TTC549 (cell line): ENCODE results near the gene IRAK2.
A peak's percentile ranks its signal among the peaks of the same experiment; 100 is the strongest.

Source experiments
- FAIRE-seq: peaks from 2 replicates; lab custom pipeline; 2012; peaks lifted over from hg19 to GRCh38; lab: Jason Lieb, UNC

IRAK2 gene

DNA sequence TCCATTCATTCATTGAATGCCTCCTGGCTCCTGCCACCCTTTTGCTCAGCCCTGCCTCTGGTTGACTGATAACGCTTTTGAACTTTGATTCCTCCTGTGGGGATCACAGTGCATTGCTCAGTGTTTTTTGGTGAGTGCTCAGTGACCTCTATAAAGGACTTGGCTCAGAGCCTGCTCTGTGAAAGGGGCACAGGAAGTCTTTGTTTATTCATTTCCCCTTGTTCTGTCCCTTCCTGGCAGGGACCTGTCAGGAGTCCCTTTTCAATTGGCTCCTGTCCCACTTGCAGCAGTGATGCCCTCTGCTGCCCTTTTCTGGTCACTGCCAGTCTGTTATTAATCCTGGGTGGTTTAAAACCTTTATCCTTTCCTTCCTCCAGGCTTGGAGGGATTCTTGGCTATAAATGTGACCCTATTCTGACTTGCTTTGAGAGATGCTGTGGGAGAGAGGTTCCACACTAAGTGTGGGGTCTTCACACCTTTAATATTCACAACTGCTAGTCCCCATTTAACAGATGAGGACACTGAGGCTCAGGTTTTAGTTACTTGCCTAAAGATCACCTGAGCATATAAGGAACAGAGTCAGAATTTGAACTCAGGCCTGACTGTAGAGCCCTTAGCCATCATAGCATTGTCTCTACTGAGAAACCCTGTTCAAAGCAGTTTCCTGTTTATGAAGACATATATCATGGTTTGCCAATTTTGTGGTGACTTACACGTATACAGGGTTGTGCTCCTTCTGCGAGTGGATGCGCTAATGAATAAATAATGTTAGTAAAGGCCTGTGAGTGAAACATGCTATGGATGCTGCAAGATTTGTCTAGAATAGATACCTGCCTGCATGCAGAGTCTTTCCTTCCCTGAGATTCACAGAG lies 60.3 kb downstream of the IRAK2 start:
- no peak for FAIRE-seq

DNA sequence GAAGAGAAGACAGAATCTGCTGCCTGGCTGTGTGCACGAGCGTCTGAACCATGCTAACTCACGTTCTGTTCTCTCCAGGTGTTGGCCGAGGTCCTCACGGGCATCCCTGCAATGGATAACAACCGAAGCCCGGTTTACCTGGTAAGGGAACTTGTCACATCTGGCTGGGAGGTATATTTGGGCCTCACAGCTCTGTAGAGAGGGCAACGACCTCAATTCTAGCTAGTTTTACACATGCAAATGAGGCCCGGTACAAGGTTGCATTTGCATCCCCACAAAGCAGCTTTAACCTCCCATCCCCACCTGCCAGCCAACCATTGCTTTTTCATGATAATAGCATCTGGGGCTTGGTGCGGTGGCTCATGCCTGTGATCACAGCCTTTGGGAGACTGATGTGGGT lies 61.6 kb downstream of the IRAK2 start:
- no peak for FAIRE-seq

DNA sequence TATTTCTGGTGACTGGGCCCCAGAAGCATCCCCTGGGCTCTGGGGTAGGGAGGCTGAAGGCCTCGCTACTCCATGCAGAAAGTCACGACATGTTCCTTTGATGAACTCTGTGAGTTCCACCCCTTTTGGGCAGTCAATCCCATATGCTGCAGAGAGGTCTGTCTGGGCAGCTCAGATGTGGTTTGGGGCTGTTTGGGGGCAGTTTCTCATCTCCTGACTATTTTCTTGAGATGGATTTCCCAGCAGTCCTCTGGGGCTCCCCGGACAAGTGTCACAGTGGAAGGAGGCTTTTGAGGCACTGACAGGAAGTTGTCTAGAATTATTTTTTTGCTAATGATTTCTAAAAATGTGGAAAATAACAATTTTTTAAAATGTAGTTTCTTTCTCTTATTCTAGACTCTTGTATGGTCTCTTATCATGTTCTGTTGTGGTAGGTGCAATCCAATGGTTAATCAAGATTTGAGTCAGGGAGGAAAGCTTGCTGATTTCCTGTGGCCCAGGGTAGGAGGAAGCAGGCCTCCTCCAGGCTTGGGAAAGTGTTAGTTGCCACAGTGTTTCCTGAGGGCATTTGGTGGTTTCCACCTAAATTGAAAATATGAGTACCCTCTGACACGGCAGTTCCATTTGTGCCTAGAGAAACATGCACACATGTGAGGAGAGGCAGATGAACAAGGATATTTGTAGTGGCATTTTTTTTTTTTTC lies 63.7 kb downstream of the IRAK2 start:
- FAIRE-seq, result no peak

DNA sequence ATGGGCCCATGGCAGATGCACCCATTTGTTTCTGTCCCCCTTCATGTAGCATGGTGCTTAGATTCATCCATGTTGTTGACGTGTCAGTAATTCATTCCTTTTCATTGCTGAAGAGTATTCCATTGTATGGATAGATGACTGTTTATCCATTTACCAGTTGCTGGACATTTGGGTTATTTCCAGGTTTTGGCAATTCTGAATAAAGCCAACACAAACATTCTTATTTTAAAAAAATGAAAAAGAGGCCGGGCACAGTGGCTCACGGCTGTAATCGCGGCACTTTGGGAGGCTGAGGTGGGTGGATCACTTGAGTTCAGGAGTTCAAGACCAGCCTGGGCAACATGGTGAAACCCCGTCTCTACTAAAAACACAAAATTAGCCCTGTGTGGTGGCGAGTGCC lies 64.9 kb downstream of the IRAK2 start:
- no peak for FAIRE-seq

DNA sequence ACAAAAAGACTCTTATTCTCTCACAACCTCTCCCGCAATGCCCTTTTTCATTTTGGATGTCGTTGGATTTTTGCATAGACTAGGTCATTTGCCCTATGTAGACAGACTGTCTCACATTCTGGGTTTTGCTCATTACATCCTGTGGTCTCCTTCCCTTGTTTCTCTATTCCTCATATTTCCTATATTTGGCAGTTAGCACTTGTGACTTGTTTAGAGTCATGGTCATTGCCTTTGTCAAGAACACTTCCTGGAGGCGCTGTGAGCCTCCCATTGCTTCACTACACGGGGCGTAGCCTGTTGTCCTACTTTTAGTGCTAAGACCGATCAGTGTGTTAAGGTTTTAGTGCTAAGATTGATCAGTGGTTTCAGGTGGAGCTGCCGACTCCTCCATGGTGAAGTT lies 67.4 kb downstream of the IRAK2 start:
- no peak for FAIRE-seq

DNA sequence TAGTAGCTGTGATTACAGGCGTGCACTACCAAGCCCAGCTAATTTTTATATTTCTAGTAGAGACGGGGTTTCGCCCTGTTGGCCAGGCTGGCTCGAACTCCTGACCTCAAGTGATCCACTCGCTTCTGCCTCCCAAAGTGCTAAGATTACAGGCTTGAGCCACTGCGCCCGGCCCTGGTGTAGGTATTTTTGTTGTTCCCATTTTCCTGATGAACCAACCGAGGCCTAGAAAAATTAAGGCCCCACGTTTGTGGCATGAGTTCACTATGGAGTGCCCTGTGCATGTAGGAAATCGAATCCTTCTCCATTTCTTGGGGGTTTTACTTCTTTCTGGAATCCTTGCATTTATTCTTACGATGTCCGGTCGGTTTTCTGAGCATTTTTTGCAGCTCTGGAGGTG lies 69.3 kb downstream of the IRAK2 start:
- FAIRE-seq, result no peak

DNA sequence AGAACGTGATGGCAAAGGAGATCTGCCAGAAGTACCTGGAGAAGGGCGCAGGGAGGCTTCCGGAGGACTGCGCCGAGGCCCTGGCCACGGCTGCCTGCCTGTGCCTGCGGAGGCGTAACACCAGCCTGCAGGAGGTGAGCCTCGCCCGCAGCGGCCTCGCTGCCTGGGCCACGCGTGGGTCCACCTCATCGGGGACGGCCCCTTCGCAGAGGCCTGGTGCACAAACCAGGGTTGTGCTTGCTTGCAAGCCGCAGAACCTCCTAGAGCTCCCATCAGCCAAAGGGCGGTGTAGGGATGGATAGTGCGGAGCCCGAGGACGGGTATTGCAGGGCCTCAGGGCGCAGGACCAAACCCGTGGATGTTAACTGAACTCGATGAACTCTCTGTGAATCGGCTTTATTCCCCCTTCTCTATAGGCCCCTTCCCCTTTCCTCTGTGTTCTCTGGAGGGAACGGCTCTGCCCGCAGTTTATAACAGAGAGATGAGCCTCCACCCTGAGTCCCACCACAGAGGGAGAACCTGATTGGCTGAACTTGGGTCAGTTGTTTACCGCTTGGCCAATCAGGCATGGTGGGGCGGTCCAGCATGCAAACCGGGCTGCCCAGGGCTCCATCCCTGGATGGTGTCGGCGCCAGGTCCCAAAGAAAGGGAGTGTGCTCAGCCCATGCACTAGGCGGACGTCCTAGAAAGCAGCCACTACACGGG lies 70.0 kb downstream of the IRAK2 start:
- no peak for FAIRE-seq

DNA sequence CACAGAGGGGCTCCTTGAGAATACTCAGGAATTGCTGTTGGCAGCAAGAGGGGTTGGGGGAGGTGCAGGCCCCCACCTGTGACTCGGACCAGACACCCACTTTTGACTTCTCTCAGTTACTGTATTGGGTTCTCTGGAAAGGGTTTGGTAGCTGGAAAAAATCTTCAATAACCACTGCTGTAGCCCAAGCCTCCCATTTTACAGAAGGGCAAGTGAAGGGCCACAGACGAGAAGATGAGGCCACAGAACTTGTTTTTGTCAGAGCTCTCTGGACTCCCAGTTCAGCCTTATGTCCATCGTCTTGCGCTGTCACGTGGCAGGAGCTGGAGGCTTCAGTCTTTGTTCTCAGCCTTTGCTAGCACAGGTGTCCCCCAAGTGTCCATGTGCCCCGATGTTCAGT lies 70.8 kb downstream of the IRAK2 start:
- no peak for FAIRE-seq

DNA sequence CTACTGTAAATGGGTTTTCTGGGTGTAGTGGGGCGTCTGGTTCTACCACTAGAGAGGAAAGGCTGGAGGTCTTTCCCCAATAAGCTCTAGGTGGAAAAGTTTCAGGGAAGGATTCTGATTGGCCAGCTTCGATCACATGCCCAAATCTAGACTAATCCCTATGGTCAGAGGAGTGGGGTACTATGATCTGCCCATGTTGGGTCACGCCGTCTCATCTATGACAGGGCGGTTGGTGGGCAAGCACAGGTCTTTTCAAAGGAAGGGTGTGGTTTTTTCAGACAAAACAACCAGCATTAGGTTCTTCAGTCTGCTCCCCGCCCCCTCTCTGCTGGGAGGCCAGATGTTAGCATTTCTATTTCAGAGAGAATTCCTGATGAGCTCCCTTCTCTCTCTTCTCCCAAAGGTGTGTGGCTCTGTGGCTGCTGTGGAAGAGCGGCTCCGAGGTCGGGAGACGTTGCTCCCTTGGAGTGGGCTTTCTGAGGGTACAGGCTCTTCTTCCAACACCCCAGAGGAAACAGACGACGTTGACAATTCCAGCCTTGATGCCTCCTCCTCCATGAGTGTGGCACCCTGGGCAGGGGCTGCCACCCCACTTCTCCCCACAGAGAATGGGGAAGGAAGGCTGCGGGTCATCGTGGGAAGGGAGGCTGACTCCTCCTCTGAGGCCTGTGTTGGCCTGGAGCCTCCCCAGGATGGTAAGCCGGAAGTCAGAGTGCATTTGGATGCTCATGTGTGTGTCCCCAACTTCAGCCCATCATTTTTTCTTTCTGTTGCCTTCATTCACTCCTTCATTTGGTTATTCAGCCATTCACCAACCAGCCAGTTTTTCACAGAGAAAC lies 73.8 kb downstream of the IRAK2 start:
- FAIRE-seq, result no peak

DNA sequence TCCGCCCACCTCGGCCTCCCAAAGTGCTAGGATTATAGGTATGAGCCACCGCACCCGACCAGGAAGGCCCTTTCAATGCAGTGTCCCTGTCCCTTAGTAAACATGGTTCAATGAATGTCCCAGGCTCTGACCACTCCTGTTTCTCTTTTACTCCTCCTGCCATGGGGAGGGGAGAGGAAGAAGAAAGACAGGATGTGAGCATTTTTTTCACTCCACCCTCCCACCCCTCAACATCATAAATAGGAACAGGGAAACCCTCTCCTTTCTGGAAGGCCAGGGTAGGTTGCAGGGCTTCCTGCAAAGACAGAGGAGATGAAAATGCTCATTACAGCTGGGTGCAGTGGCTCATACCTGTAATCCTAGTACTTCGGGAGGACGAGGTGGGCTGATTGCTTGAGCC lies 76.1 kb downstream of the IRAK2 start:
- no peak for FAIRE-seq

DNA sequence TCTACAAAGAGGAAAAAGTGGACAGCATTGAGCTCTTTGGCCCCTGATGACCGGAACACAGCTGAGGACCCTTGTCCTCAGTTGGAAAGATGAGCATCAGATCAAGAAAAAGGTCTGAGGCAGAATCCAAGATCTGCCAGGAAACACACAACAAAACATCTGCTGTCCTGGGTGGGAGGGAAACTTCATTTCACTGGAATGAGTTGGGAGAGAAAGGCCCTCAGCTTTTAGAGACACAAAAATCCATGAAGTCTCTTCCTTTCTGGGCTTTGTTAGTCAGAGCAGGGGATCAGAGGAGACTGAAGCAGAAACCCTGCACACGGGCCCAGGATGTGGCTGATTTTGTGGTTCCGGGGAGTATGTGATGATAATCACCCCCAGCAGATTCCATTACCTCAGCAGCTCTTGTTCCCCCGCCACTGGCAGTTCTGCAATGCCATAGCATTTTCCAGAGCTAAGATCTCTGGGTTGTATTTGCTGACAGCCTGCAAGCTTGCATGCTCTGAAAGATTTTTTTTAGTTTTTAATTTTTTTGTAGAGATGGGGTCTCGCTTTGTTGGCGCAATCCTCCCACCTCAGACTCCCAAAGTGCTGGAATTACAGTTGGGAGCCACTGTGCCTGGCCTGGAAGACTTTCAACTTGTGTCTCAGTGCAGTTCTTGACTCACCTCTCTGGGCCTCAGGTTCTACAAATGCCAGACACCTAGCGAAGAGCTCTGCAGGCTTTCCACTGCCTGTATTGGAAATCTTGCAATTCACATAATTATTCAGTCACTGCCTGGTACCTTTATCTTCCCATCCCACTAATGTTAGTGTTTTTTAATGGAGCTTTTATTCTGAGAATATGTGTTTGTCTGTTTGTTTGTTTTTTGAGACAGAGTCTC lies 77.7 kb downstream of the IRAK2 start:
- no peak for FAIRE-seq

DNA sequence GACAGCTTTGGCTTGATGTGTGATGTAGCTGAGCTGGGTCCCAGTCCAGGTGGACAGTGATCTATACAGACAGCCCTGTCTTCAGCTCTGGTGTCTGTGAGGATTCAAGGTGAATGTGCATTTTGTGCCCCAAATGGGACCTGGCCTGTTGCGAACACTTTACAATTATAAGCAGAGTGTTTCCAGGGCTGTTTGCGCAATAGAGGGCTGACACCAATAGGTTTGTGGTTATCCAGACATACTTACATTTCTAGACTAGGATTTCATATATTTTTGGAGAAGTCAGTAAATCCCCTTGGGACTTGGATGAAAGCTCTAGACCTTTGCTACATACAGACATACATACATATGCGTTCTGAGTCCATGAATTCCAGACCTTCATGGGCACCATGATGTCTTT lies 79.3 kb downstream of the IRAK2 start:
- FAIRE-seq, result no peak

DNA sequence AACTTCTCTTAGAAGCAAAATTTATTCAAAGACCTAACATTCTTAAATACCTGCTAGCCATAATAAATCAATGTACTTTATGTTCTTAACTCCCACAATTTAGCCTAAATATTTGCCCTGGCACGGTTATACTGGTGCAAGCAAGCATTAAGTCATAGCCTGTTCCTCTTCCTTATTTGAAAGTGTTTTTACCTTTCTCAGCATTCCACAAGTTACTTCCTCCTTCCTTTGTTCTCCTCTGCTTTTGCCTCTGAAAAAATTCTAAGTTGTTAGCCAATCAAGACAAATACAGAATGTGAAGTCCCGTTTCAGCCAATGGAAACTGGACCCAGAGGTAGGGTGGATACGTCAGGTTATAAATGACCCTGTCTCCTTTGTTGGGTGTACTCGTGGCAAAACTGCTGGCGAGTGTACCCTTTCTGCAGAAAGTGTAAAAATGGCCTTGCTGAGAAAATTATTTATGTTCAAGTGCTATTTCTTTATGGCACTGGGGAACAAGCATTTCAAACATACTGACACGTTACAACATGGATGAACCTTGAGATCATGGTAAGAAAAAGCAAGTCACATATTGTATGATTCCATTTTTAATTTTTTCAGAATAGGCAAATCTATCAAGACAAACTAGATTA lies 80.5 kb downstream of the IRAK2 start:
- FAIRE-seq, result no peak

DNA sequence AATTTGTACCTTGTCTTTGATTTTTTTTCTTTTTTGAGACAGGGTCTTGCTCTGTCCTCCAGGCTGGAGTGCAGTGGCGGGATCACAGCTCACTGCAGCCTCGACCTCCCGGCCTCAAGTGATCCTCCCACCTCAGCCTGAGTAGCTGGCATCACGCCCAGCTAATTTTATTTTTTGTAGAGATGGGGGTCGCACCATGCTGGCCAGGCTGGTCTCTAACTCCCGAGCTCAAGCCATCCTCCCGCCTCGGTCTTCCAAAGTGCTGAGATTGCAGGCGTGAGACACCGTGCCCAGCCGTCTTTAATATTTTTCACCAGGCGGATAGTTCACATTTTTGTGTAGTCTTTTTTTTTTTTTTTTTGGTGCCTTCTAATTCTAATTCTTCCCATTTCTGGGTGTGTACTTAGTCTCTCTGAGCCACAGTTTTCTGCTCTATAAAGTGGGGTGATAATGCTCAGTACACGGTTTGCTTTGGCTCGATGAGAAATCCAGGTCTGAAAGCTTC lies 83.0 kb downstream of the IRAK2 start:
- FAIRE-seq, result no peak

DNA sequence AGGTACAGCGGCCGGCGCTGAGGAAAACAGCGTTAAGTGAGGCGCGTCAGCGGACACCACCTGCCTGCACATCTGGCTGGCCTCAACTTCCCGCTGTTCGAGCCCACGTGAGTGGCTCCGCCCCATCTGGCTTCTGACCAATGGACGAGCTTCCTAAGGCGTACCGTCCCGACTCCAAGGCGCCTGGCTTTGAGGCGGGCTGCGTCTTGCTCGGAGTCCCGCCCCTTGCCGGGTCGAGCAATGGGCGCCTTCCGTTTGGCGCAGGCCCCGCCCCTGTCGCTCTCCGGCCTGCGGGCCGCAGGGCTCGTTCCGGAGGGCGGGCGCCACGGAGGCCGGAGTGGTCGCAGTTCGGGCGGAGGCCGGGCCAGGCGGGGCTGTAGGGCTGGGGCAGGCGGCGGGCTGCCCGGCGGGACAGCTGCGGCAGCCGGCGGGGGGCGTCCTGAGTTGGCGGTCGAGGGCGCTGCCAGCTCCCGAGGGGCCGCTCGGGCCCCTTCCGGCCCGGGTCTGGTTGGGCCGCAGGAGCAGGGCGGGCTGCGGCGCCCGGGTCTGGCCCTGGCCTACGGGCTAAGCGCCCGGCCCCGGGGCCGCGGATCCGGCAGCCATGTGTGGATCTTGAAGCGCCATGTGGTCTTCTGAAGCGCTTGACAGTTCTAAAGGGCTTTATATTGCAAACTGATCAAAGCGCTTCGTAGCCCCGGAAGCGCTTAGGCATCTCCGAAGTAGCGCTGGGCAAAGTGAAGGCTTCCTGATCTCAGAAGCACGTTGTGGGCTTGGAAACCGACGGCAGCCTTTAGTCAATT lies 83.7 kb downstream of the IRAK2 start, which contains the start of gene TATDN2:
TSS of gene TATDN2 (plus strand) at position 276 of the 800 bp plus-strand sequence. CDS start 742 bp downstream, outside the sequence.
- peak; percentile 17 for FAIRE-seq

DNA sequence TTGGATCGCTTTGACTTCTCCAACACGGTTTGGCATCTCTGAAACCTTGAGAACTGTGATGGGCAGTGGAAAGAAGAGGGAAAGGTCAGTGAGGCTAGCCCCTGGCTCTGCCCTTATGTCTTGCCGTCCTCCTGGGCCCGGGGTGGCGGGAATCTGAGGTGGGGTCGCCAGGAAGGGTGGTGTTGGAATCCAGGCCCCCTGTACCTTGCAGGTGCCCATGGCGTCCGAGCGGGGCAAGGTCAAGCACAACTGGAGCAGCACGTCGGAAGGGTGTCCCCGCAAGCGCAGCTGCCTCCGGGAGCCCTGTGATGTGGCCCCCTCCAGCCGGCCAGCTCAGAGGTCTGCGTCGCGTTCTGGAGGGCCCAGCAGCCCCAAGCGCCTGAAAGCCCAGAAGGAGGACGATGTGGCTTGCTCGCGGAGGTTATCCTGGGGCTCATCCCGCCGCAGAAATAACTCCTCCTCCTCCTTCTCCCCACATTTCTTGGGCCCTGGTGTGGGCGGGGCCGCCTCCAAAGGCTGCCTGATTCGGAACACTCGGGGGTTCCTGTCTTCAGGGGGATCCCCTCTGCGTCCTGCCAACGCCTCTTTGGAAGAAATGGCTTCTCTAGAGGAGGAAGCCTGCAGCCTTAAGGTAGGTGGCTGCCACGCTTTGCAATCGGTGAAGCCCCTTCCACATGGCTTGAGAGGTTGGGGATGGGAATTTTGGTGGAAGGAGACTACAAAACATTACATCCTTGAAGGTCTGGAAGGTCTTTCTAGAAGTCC lies 84.4 kb downstream of the IRAK2 start:
- no peak for FAIRE-seq

DNA sequence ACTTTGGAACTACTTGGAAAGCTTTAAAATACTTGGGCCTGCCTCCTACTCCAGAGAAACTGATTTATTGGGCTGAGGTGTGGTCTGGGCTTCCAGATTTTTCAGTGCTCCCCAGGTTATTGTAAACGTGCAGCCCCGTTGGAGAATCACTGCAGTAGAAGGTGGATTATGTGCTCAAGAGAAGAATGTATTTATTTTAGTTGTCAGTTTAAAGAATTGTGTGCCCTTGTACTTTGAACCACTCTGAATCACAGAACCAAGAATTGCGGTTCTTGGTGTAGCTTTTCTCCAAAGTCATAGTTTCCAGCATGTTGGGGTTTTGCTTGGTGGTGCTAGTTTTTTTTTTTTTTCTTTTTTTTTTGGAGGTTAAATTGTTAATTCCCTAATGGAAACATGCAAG lies 85.1 kb downstream of the IRAK2 start:
- FAIRE-seq, result no peak

DNA sequence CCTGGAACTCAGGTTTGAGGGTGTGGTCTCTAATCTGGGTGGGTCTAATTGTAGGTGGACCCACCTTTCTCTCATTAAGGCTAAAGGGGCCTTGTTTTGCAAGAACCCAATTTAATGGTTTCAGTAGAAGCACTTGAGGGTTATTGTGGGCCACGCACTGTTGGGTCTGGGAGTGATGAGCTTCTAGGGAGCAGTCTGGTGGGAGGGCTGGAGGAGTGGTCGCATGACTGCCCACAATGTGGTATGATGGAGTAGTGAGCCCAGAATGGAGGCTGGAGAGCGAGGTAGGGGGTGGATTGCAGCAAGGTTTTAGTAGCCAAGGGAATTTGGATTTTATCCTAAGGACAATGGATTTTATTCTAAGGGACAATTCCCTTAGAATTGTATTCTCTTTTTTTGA lies 86.3 kb downstream of the IRAK2 start:
- no peak for FAIRE-seq

DNA sequence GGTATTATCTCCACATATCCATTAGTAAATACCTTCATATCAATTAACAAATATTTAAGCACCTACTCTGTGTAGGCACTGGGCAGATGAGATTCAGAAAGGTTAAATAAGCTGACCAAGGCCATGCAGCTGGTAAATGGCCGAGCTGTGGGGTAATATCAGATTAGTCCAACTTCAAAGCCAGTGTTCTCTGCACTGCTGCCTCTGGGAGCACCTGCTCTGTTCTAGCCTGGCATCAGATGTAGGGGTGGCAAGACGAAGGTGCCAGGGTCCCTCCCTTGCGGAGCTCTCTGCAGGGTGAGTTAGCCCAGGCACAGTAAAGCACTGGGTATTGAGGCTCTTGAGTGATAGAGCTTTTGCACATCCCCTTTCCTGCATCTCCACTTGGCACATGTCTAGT lies 89.0 kb downstream of the IRAK2 start:
- no peak for FAIRE-seq
